ENCODE measurements around the gene BUB1.
"Not testable (repeated sequence)": the region's sequence is repeated elsewhere in the genome, so short reads cannot be mapped to it uniquely, and the experiment has no call there.

Gene BUB1

DNA sequence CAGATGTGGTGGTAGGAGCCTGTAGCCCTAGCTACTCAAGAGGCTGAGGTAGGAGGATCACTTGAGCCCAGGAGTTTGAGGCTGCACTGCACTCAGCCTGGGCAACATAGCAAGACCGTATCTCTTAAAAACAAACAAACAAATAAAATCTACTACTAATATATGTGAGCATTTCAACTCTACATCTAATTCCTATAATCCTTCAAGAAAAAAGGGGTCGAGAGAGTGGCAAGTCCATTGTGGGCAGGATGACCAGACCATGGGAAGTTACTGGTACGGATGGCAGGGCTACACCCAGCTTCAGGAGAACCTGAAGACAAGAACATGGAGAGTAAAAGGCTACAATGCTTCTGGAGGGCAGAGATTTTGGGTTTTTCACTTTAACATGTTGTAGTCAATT is 24.0 kb downstream of the BUB1 start:
- no peak for DNase-seq

DNA sequence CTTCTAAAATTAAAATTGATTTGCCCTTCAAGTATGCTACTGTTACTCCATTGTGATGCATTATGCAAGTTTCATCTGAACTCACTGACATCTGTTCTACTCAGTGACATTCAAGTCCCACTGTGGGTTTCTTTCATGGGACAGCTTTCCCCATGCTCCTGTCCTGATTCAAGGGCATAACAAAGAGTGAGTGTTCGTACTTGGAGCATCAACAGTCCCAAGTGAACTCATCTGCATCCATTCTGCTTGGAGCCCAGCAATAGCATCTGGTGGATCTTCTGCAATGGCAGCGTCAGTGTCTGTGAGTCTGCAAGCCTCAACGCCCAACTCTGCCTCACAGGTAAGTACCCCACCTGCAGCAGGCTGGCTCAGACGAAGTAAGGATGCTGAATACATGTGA is 27.5 kb downstream of the BUB1 start:
- DNase-seq, result no peak

DNA sequence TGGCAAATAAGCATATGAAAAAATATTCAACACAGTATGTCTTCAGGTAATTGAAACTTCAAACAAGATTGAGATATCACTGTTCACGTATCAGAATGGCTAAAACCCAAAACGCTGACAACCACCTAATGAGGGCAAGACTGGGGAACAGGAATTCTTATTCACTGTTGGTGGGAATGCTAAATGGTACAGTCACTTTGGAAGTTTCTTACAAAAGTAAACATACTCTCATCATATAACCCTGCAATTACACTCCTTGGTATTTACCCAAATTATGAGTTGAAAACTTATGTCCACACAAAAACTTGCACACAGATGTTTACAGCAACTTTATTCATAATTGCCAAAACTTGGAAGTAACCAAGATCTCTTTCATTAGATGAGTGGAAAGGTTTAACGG is 30.1 kb downstream of the BUB1 start:
- DNase-seq, result no peak

DNA sequence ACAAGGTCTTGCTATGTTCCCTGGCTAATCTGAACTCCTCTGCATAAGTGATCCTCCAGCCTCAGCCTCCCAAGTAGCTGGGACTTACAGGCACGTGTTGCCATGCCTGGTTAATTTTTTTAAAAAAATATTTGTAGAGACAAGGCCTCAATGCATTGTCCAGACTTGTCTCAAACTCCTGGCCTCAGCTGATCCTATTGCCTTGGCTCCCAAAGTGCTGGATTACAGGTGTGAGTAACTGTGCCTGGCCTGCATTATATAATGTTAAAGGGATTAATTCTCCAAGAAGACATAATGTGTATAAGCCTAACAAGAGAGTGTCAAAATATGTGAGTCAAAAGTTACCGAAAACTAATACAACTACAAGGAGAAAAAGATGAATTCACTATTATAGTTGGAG is 32.2 kb downstream of the BUB1 start:
- DNase-seq, result no peak

DNA sequence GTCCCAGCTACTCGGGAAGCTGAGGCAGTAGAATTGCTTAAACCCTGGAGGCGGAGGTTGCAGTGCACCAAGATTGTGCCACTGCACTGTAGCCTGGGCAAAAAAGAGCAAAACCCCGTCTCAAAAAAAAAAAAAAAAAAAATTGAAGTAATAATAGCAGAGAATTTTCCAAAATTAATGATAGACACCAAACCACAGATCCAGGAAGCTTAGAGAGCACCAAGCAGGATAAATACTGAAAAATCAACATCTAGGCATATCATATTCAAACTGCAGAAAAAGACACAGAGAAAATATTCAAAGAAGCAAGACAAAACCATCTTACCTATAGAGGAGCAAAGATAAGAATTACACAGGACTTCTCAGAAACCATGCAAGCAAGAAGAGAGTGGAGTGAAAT is 33.5 kb downstream of the BUB1 start:
- no peak for DNase-seq

DNA sequence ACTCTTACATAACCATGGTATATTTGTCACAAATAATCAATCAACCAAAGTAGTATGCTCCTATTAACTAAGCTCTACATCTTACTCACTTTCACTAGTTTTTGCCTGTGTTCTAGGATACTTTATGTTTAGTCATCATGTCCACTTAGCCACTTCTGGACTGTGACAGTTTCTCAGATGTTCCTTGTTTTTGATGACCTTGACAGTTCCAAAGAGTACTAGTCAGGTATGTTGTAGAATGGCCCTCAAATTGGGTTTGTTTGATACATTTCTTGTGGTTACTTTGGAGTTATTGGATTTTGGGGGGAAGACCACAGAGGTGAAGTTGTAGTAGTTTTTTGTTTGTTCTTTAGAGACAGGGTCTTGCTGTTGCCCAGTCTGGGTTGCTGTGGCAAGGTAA is 35.5 kb downstream of the BUB1 start:
- no peak for DNase-seq

DNA sequence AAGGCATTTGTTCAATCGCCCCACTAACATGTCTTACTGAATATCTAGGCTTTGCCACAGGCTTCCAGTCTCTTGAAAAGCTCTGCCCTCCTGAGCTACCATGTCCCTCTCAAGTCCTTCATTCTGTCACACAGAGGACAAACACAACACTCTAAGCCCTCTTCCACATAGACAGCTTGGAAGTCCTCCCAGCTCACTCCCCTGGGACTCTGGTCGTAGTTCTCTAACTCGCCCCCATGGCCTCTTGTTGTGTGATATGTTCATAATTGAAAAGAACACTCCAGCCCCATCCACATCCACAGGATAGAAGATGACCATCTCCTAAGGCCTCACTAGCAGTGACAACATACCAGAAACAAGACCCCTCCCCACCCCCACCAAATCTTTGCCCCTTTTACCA is 37.9 kb downstream of the BUB1 start:
- no peak for DNase-seq

DNA sequence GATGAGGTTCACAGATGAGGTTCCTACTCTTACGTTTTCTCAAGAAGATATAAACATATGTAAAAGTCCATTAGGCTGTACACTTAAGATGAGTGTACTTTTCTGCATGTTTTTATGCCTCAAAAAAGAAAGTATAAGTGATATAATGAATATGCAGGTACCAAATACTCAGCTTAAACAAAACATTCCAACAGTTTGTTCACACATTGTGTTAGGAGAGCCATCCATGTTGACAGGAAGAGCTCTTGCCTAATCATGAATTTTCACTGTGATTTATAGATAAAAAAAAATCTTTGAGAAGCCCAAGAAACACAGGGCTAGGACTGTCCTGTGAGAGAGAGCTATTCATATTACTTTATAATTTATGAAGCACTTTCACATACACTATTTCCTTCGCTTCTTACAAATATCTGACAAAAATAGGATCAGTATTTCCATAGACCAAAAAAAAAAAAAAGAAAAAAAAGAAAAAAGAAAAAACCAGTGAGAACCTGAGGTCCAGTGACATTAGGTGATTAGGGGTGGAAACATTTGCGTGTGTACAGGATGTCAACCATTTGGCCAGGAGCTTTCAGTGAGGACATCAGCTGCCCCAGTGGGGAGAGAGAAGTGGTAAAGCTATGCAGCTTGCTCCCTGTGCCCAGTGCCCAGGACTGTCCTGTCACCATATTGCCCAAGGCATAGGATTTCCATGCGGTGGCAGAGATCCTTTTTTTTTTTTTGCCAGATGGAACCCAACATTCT is 38.7 kb downstream of the BUB1 start:
- no peak for DNase-seq

DNA sequence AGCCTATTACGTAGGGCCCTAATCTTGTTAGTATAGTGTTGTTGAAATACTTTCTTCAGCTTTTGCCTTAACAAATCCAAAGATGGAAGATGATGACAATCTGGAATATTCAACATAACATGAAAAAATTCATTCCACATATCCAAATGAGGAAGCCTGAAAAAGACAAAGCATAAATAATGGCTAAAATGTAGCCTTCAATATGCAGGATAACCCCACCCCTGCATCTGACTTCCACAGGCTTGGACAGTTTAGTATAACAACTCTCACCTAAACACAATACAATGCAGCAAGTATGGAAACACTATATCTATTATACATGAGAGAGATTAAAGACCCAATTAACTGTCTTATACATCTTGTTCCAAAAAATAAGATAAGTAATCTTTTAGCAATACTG is 39.9 kb downstream of the BUB1 start:
- DNase-seq, result no peak

DNA sequence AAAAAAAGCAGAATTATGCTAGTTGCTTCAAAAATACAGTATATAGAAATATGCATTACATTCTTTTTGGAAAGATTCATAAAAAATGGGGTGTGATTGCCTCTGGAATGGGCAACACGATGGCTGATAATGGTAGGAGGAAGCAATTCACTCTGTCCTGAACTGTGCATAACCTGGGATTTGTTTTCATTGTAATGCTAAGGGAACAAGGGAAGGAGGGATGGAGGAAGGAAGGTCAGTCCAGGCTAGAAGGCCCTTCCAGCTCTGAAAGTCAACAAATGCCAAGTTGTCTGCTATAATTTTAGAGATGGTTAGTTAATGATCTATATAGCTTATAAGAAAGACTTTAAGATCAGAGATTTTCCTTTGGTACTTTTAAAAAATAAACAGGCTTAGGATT is 40.8 kb downstream of the BUB1 start:
- DNase-seq, result no peak

DNA sequence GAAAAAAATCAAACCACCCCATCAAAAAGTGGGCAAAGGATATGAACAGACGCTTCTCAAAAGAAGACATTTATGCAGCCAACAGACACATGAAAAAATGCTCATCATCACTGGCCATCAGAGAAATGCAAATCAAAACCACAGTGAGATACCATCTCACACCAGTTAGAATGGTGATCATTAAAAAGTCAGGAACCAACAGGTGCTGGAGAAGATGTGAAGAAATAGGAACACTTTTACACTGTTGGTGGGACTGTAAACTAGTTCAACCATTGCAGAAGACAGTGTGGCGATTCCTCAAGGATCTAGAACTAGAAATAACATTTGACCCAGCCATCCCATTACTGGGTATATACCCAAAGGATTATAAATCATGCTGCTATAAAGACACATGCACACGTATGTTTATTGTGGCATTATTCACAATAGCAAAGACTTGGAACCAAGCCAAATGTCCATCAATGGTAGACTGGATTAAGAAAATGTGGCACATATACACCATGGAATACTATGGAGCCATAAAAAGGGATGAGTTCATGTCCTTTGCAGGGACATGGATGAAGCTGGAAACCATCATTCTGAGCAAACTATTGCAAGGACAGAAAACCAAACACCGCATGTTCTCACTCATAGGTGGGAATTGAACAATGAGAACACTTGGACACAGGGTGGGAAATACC is 41.8 kb downstream of the BUB1 start:
- not testable (repeated sequence) for DNase-seq

DNA sequence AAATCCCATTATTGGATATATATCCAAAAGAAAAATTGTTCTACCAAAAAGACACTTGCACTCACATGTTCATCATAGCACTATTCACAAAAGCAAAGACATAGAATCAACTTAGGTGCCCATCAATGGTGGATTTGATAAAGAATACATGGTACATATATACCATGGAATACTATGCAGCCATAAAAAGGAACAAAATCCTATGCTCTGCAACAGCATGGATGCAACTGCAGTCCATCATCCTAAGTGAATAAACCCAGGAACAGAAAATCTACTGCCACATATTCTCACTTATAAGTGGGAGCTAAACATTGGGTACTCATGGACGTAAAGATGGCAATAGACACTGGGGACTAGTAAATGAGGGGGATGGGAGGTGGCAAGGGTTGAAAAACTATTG is 50.5 kb downstream of the BUB1 start:
- not testable (repeated sequence) for DNase-seq

DNA sequence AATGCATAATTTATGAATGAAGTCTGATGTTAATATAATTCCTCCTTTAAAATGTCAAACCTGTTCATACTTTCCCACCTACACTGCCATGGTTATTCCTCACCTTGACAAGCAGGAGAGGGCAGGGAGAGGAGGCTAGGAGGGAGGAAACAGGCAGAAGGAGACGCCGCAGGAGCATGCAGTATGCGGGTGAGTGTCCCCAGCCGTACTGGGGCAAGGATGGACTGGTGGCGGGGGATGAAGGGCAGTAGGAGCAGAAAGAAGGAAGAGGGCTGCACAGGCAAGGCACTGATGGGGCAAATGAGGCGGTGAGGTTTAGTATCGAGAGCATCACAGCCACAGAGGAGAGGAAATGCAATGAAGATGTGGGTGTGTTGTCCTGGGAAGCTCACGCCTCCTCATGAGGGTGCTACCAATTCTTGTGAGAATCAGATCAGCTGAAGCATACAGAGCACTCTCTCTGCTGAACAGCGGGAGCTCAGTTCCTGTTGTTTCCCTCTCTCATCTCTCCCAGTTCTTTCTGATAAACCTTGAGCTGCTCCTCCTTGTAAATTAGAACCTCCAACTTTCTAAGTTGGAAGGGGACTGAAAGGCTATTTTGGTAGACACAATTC is 58.4 kb downstream of the BUB1 start:
- DNase-seq, result not testable (repeated sequence)

DNA sequence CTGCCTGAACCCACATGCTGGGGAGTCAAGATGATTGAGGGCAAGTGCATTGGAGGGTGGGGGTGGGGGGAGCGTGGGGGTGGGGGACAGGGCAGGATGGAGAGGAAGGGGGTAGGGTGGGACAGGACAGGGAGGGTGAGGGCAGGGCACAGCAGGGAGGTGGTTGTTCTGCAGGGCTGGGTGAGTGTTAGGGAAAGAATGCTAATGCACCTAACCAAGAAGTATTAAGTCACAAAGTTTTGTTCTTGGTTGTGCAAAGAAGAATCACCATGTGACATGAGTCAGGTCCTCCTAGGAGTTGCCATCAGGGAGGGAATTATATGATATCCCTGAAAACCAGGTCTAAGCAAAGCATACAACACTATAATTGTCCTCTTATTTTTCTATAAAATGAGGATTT is 63.9 kb downstream of the BUB1 start:
- DNase-seq, result not testable (repeated sequence)

DNA sequence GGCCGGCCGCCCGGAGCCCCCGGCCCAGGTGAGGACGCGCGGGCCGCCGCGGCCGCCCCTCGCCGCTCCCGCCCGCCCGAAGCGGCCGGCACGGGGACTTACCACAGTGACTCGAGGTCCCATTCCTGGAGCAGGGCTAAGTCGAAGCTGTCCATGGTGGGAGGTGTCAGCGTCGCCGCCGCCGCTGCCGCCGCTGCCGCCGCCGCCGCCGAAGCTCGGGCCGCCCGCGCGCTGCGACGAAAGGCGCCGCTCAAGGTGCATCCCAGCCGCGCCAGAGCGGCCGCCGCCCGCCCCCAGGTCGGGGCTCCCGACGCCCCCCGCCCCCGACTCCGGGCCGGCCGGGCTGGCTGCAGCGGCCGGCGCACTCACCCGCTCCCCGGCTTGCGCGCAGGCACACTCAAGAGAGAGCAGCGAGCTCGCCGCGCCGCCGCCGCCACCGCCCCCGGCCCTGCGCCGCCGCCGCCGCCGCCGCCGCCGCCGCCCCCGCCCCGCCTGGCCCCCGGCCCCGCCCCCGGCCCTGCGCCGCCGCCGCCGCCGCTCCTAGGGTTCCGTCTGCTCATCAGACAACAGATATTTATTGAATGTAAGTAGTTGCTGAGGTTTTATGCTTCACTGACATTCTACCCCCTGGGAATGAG is 67.1 kb downstream of the BUB1 start:
- not testable (repeated sequence) for DNase-seq

DNA sequence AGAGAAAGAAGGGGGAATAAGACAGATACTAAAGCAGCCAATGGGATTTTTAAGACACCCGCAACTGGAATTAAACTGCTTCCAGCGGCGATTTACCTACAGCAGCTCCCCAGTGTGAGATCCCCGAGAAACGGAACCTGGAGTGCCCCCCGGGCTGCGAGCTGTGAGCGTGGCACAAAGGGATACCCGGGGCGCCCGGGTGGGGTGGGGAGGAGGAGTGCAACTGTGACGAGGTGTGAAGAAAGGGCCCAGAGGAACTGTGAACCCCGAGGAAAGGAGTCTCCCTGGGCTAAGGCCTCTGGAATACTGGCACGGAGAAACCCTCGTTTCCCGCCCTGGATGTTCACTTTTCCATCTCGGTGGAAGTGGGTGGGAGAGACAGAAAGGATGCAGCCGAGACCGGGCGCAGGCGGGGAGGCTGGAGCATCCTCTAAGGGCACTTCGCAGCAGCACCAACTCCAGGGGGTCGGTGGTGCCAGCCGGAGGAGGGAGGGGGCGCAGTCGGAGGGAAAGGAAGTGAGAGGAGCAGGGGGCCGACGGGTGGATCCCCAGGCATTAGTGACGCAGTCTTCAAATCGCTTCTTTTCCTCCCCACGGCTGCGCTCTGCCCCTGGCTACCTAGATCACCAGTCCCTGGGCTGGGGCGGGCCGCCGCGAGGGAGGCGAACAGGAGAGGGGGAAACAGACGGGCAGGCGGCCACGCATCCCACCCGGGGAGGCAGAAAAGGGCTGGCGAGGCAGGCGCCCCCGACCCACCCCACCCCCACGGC is 67.8 kb downstream of the BUB1 start:
- not testable (repeated sequence) for DNase-seq

DNA sequence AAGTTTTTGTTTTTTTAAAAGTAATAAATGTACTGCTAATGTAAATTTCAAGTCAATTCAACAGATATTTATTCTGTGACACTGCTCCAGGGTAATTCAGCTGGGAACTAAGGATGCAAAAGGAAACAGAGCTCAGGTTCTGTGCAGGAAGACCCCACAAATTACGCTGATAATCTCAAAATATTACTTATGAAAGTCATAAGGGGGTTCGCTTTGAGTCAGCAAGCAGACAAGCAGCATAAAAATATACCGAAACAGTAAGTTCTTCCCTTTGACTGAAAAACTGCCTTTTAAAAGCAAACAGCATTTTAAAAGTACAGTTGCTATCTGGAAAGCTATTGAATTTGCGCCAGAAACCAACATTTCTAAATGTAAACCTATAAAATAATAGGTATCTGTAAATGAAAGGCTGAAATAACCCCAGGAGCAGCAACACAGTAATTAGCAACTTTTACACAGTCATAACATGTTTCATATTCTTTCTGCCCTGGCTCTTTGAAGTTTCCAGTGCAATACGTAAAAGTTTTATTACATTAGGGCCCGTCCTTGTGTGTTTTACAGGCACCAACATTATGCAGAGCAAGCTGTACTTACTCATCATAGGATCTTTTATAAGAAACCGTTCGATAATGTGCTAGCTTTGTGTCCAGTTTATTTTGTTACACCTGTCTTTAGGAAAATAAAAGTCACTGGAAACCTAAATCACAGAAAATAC is 68.9 kb downstream of the BUB1 start:
- not testable (repeated sequence) for DNase-seq

DNA sequence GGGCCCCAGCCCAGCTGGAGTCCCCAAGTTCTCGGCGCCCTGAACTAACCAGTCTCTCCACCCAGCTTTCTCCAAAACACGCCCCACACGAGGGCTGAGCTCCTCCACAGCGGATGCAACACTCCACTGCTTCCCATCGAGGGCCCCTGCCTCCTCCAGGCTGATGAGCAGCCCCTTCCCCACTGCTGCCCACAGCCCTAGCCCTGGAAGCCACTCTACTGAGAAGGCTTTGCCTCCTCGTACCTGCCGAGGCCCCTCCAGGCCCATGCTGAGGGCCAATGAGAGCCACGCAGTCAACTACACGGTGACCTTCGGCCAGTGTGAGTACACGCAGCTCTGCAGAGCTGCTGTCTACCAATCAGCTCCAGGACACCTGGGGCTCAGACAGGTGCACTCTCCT is 72.8 kb downstream of the BUB1 start:
- not testable (repeated sequence) for DNase-seq

DNA sequence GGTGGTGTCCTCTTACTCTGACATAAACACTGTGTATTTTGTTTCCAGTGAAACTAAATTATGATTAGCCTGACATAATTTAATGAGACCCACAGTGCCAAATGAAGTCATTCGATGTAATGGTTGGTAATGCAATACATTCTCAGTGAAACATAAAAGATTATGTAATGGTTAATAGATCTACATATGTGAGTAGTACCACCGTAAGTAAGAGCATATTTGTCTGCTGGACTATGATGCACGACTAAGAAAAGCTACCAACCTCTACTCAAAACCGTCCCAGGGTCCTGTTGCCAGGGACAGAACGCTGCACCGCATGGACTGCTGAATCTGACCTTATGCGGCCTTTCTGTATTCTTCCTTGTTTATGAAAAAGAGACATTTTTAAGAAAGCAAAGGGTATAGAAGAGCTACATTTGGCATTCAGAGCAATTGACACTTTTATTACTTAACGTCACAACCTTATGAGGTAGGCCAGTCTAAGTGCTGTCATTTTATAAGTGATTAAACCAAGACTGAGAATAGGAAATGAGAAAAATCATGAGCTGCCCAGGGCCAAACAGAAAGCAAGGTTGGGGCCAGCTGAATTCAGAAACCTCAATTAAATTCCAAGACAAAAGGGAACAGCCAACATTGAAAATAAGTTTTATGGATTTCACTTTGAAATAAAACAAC is 73.8 kb downstream of the BUB1 start:
- not testable (repeated sequence) for DNase-seq

DNA sequence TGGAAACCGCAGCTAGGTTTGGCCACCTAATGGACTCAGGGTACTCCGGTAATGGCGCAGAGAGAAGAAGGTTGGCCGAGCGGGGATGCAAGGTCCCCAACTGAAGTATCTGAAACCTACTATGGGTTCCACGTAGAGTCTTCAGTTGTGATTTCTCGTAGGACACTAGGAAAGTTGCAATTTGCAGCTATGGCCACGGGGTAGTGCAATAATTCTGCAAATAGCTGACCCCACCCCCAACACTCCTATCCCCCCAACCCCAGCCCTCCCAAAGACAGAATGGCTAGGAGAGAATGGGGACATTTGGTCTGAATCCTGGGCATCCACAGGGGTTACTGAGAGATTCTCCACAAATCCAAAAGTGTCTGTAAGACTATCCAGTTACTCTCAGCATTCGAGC is 75.7 kb downstream of the BUB1 start:
- not testable (repeated sequence) for DNase-seq

DNA sequence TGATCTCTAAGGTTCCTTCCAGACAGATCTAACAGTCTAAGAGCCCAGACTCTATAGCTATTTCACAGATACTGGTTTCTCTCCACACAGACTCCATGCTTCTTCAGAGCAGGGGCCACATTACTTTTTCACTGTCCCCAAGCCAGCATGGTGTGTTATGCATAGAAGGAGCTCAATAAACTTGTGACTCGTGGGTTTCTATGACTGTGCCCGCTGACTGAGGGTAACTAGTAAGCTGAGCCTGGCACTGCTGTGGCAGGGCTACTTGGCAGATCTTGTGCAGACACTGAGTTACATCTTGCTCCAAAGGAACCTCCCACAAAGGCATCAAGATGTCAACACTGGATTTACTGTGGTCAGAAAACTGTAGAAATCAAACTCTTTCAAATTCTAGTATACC is 85.9 kb downstream of the BUB1 start:
- DNase-seq, result not testable (repeated sequence)
